ENCODE data around the gene ZNF302. TPM values are rescaled to one million over a fixed set of nuclear protein-coding genes. Genes with fewer than 3 reads are reported as not detected.

ZNF302 gene
- 58.8 TPM for polyA plus RNA-seq
- long read RNA-seq, donor 1, partial matches to known transcripts = 0 of 6 reads
- long read RNA-seq, donor 1, other reads (novel, unspliced or antisense) = 0 of 6 reads
- long read RNA-seq, donor 2, transcript ZNF302-201 (5 exons, 2,590 nt) = major isoform, 7 of 16 reads
- long read RNA-seq, donor 2, transcript ZNF302-203 (5 exons, 2,600 nt) = minor isoform, 6 of 16 reads
- long read RNA-seq, donor 2, partial matches to known transcripts = 0 of 16 reads
- long read RNA-seq, donor 2, other reads (novel, unspliced or antisense) = 0 of 16 reads
- long read RNA-seq, donor 3 = 0 reads
- long read RNA-seq, donor 4, partial matches to known transcripts = 0 of 2 reads
- long read RNA-seq, donor 4, other reads (novel, unspliced or antisense) = 0 of 2 reads
- long read RNA-seq, donor 5, partial matches to known transcripts = 0 of 6 reads
- long read RNA-seq, donor 5, other reads (novel, unspliced or antisense) = 0 of 6 reads
- long read RNA-seq, donor 6, transcript ZNF302-201 (5 exons, 2,590 nt) = major isoform, 7 of 14 reads
- long read RNA-seq, donor 6, partial matches to known transcripts = 0 of 14 reads
- long read RNA-seq, donor 6, other reads (novel, unspliced or antisense) = 0 of 14 reads
- long read RNA-seq, donor 7, partial matches to known transcripts = 0 of 6 reads
- long read RNA-seq, donor 7, other reads (novel, unspliced or antisense) = 0 of 6 reads
- long read RNA-seq, donor 8, transcript ZNF302-201 (5 exons, 2,590 nt) = major isoform, 6 of 12 reads
- long read RNA-seq, donor 8, transcript ZNF302-203 (5 exons, 2,600 nt) = minor isoform, 5 of 12 reads
- long read RNA-seq, donor 8, partial matches to known transcripts = 0 of 12 reads
- long read RNA-seq, donor 8, other reads (novel, unspliced or antisense) = 0 of 12 reads
- long read RNA-seq, donor 9, transcript ZNF302-203 (5 exons, 2,600 nt) = major isoform, 6 of 14 reads
- long read RNA-seq, donor 9, partial matches to known transcripts = 0 of 14 reads
- long read RNA-seq, donor 9, other reads (novel, unspliced or antisense) = 0 of 14 reads
- long read RNA-seq, donor 10, partial matches to known transcripts = 5 of 10 reads
- long read RNA-seq, donor 10, other reads (novel, unspliced or antisense) = 0 of 10 reads
- long read RNA-seq, donor 11, partial matches to known transcripts = 0 of 5 reads
- long read RNA-seq, donor 11, other reads (novel, unspliced or antisense) = 0 of 5 reads

DNA sequence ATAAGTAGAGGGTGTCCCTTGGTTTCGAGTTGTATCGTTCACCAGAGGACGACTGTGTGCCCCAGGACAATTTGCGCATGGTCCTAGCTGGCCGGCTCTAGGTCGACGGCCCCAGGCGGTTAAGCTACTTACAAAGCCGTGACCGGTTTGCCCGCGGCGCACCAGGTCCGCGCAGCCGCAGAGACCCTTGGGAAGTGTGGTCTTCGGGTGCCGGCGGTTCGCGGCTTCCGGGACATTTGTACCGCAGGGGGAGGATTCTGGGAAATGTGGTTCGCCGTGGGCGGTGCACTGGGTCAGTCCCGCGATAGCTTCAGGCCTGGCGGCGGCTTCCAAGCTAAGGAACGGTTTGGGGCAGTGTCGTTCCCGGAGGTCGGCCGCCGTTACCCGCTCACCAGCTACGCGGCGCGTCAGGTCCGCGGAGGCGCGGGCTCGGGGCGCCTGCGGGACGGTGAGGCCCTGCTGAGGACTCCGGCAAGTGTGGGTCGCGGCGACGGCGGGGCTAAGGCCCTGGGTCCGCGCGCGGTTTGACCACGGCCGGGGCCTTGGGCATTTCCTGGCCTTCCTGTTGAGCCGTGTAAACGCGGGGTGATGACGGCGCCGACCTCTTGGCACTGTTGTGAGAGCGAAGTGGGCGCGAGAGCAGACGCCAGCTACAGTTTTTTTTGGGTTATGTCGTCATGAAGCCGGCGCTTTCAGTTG, at the start of gene ZNF302:
TSS of gene ZNF302 (plus strand) at position 293 of the 699 bp plus-strand sequence. CDS start 1,127 bp downstream, outside the sequence.
- H3K27me3 ChIP-seq (ENCODE audit: control insufficient read depth, insufficient read depth, low read length) = no peaks in the 10 kb centered on the region
- peak within 1 kb of the TSS; percentile 81 for H3K4me3 ChIP-seq (ENCODE audit: low read length)
- H3K36me3 ChIP-seq (ENCODE audit: control insufficient read depth, insufficient read depth, low read length) = peaks cover 27% of the 10 kb centered on the region
- no CpG with 5 or more reads among the region's 74 CpGs for WGBS (ENCODE audit: insufficient coverage, low lambda C conversion rate)
- peaks cover 21% of the 10 kb centered on the region for H3K9me3 ChIP-seq (ENCODE audit: control insufficient read depth, low read depth, low read length)
- peaks cover 26% of the 10 kb centered on the region for H3K4me1 ChIP-seq (ENCODE audit: control insufficient read depth, insufficient read depth, low read length)
- DNase-seq = peak; percentile 98 to 99
- peak within 1 kb of the TSS; percentile 97 for H3K27ac ChIP-seq (ENCODE audit: low read length)

DNA sequence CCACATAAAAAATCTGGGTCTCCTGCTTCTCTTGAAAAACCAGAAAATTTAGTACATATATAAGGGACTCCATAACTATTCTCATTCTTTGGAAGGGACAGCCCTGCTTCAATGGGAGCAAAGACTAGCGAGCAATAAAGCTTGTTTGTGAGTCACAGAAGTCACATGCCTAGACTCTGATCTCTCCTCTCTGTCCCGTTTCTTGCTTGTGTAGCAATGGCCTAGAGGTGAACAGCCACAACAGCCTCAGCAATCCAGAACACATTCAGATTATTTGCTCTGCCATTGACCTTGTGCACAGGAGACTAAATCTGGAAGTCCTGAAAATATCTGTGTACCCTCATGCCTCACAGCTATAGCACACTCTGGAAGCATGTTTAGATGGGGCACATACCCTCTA, 43.7 kb upstream of the ZNF302 start:
- Histone ChIP-seq H3K9me3 (ENCODE audit: control insufficient read depth, low read depth, low read length) (no peaks in the 10 kb centered on the region), H3K27ac (ENCODE audit: low read length) (peak overlapping the region; percentile 51), H3K36me3 (ENCODE audit: control insufficient read depth, insufficient read depth, low read length) (no peaks in the 10 kb centered on the region), H3K4me1 (ENCODE audit: control insufficient read depth, insufficient read depth, low read length) (no peaks in the 10 kb centered on the region), H3K27me3 (ENCODE audit: control insufficient read depth, insufficient read depth, low read length) (no peaks in the 10 kb centered on the region), H3K4me3 (ENCODE audit: low read length) (no peak overlapping the region)
- DNase-seq = peak; percentile 53 to 77
- WGBS (ENCODE audit: insufficient coverage, low lambda C conversion rate) = 83% methylated on average over 2 of the region's 2 CpGs

DNA sequence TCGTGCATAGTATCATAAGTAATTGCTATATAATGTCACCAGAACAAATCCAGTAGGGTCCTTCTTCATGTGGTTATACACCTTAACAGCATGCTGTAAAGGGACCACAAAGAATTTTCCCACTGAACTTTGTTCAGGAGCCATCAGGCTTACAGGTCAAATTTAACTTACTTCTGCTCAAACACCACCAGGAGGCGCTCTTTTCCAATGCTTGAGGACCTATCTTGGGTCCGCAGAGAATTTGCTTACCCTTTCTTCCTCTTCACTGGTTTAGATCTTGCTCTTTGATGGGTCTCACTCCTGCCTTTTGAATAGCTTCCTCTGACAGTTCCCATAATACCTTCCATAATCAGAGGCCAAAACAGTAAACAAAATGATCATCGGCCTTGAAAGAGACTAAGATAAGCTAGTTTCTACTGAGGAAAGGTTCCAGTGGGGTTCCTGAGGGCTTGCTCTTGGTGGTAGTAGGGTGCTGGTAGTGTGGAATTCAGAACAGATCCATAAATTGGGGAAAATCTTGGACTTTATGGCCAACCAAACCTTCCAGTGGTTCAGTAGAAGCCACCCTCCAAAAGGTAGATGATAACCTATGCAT, 37.9 kb upstream of the ZNF302 start:
- Histone ChIP-seq H3K36me3 (ENCODE audit: control insufficient read depth, insufficient read depth, low read length) (no peaks in the 10 kb centered on the region), H3K4me1 (ENCODE audit: control insufficient read depth, insufficient read depth, low read length) (no peaks in the 10 kb centered on the region), H3K9me3 (ENCODE audit: control insufficient read depth, low read depth, low read length) (no peaks in the 10 kb centered on the region), H3K27ac (ENCODE audit: low read length) (no peak overlapping the region), H3K4me3 (ENCODE audit: low read length) (no peak overlapping the region), H3K27me3 (ENCODE audit: control insufficient read depth, insufficient read depth, low read length) (no peaks in the 10 kb centered on the region)
- WGBS (ENCODE audit: insufficient coverage, low lambda C conversion rate) = 19% methylated on average over 2 of the region's 4 CpGs
- DNase-seq = peak; percentile 63 to 69

DNA sequence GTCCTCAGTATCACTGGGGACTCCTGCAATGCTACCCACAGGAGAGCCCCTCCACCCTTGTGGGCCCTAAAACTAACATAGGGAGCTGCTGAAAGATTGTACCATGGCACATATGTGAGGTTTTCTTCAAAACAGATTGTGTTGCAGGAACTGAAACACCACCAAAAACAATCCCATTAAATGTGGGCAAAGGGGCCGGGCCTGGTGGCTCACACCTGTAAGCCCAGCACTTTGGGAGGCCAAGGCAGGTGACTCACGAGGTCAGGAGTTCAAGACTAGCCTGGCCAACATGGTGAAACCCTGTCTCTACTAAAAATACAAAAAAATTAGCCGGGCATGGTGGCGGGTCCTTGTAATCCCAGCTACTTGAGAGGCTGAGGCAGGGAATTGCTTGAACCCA, 35.2 kb upstream of the ZNF302 start:
- DNase-seq = no peak
- no peaks in the 10 kb centered on the region for H3K4me1 ChIP-seq (ENCODE audit: control insufficient read depth, insufficient read depth, low read length)
- H3K27me3 ChIP-seq (ENCODE audit: control insufficient read depth, insufficient read depth, low read length) = no peaks in the 10 kb centered on the region
- no peak overlapping the region for H3K27ac ChIP-seq (ENCODE audit: low read length)
- no peaks in the 10 kb centered on the region for H3K36me3 ChIP-seq (ENCODE audit: control insufficient read depth, insufficient read depth, low read length)
- H3K9me3 ChIP-seq (ENCODE audit: control insufficient read depth, low read depth, low read length) = no peaks in the 10 kb centered on the region
- H3K4me3 ChIP-seq (ENCODE audit: low read length) = no peak overlapping the region
- WGBS (ENCODE audit: insufficient coverage, low lambda C conversion rate) = no CpG with 5 or more reads among the region's 4 CpGs

DNA sequence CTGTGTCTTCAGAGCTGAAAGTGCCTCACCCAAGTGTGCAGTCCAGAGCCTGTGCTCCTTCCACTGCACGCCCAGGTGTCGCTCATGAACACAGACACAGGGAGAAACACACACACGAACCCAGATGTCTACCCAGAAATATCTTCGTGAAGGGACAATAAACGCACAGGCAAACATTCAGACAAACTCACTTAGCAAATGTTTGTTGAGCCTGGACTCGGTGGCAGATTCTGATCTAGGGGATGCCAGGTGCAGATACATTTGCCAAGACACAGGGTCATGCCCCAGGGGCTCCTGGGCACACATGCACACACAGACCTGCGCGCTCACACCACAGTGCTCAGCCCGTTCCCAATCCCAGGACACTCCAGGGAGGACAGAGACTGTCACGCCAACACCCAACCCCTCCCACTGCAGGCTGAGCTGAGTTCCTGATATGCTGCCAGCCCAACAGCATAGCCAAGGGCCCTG, 32.5 kb upstream of the ZNF302 start:
- Histone ChIP-seq H3K27me3 (ENCODE audit: control insufficient read depth, insufficient read depth, low read length) (no peaks in the 10 kb centered on the region), H3K4me3 (ENCODE audit: low read length) (no peak overlapping the region), H3K36me3 (ENCODE audit: control insufficient read depth, insufficient read depth, low read length) (no peaks in the 10 kb centered on the region), H3K4me1 (ENCODE audit: control insufficient read depth, insufficient read depth, low read length) (no peaks in the 10 kb centered on the region), H3K27ac (ENCODE audit: low read length) (no peak overlapping the region), H3K9me3 (ENCODE audit: control insufficient read depth, low read depth, low read length) (no peaks in the 10 kb centered on the region)
- WGBS (ENCODE audit: insufficient coverage, low lambda C conversion rate) = no CpG with 5 or more reads among the region's 10 CpGs
- no peak for DNase-seq

DNA sequence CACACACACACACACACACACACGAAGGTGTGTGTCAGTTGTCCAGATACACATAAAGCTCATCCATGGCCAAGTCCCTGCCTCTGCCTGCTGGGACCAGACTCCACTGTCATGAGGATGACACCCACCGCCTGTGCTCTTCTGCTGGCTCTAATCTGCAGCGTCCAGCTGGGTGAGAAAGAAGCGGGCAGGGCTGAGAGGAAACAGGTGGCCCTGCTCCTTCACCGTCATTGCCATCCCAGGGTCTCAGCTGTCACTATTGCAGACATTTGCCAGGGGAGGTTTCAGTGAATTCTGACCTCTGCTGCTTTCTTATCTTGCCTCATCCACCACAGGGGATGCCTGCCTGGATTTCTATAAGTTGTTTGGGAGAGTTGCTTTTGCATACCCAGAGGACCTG, 31.9 kb upstream of the ZNF302 start:
- no peaks in the 10 kb centered on the region for H3K27me3 ChIP-seq (ENCODE audit: control insufficient read depth, insufficient read depth, low read length)
- no peaks in the 10 kb centered on the region for H3K4me1 ChIP-seq (ENCODE audit: control insufficient read depth, insufficient read depth, low read length)
- H3K9me3 ChIP-seq (ENCODE audit: control insufficient read depth, low read depth, low read length) = no peaks in the 10 kb centered on the region
- no peak overlapping the region for H3K27ac ChIP-seq (ENCODE audit: low read length)
- H3K36me3 ChIP-seq (ENCODE audit: control insufficient read depth, insufficient read depth, low read length) = no peaks in the 10 kb centered on the region
- no peak overlapping the region for H3K4me3 ChIP-seq (ENCODE audit: low read length)
- no peak for DNase-seq
- no CpG with 5 or more reads among the region's 5 CpGs for WGBS (ENCODE audit: insufficient coverage, low lambda C conversion rate)

DNA sequence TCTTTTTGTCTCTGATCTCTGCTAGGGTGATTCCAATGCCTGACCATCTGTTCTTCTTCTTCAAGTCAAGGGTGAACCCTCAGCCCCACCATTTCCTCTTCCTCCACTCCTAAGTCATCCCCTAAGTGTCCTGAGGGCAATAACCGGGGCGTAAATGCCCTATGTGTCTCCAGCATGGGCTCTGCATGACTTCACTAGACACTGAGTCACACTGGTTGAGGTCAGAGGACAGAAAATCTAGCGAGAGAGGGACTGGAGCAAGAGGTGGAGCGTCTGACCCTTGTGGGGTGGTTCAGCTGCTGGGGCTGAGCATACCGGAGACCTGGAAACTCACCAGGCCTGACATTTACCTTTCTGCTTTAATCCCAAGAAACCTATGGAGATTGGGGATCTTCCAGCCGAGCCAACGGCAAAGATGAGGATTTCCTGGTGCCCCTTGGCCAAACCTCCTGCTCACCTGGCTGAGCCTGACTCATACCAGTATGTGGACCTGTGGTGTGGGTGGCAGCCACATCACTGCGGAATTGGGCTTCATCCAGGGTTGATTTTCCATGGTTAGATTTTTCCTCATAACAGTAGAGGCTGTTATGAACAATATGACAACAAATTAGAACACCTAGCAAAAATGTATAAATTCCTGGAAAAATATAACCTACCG, 27.5 kb upstream of the ZNF302 start:
- no peaks in the 10 kb centered on the region for H3K27me3 ChIP-seq (ENCODE audit: control insufficient read depth, insufficient read depth, low read length)
- no peaks in the 10 kb centered on the region for H3K36me3 ChIP-seq (ENCODE audit: control insufficient read depth, insufficient read depth, low read length)
- H3K9me3 ChIP-seq (ENCODE audit: control insufficient read depth, low read depth, low read length) = no peaks in the 10 kb centered on the region
- no peak for DNase-seq
- no peaks in the 10 kb centered on the region for H3K4me1 ChIP-seq (ENCODE audit: control insufficient read depth, insufficient read depth, low read length)
- no peak overlapping the region for H3K27ac ChIP-seq (ENCODE audit: low read length)
- 100% methylated on average over 1 of the region's 9 CpGs for WGBS (ENCODE audit: insufficient coverage, low lambda C conversion rate)
- H3K4me3 ChIP-seq (ENCODE audit: low read length) = no peak overlapping the region

DNA sequence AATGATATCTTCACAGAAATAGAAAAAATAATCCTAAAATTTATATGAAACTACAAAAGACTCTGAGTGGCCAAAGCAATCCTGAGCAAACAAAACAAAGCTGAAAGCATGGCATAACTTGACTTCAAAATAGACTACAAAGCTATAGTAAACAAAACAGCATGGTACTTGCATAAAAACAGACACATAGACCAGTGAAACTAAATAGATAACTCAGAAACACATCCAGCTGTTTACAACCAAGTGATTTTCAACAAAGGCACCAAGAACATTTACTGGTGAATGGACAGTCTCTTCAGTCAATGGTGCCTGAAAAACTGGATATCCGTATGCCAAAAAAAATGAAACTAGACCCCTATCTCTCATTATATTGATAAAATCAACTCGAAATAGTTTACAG, 25.7 kb upstream of the ZNF302 start:
- H3K9me3 ChIP-seq (ENCODE audit: control insufficient read depth, low read depth, low read length) = no peaks in the 10 kb centered on the region
- 63% methylated on average over 1 of the region's 2 CpGs for WGBS (ENCODE audit: insufficient coverage, low lambda C conversion rate)
- no peaks in the 10 kb centered on the region for H3K4me1 ChIP-seq (ENCODE audit: control insufficient read depth, insufficient read depth, low read length)
- no peaks in the 10 kb centered on the region for H3K36me3 ChIP-seq (ENCODE audit: control insufficient read depth, insufficient read depth, low read length)
- no peak overlapping the region for H3K4me3 ChIP-seq (ENCODE audit: low read length)
- H3K27ac ChIP-seq (ENCODE audit: low read length) = no peak overlapping the region
- H3K27me3 ChIP-seq (ENCODE audit: control insufficient read depth, insufficient read depth, low read length) = no peaks in the 10 kb centered on the region
- DNase-seq = no peak

DNA sequence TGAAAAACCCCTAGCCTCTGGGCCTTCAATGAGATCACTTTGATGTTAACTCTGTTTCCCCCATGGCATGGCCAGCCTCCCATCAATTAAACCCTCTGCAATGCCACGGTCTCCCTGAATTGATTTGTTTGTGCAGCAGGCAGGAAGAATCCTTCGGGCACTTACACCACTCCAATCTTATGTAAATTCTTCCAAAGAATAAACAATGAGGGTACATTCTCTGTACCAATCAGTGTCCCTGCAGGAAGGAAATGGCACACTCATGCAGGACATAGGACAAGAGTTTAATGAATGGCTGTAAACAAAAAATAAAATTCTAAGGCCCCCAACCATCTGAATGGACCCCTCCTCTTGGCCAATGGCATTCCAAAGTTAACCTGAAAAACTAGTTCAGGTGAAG, 22.7 kb upstream of the ZNF302 start:
- Histone ChIP-seq H3K9me3 (ENCODE audit: control insufficient read depth, low read depth, low read length) (no peaks in the 10 kb centered on the region), H3K36me3 (ENCODE audit: control insufficient read depth, insufficient read depth, low read length) (no peaks in the 10 kb centered on the region), H3K27me3 (ENCODE audit: control insufficient read depth, insufficient read depth, low read length) (no peaks in the 10 kb centered on the region), H3K27ac (ENCODE audit: low read length) (no peak overlapping the region), H3K4me3 (ENCODE audit: low read length) (no peak overlapping the region), H3K4me1 (ENCODE audit: control insufficient read depth, insufficient read depth, low read length) (no peaks in the 10 kb centered on the region)
- DNase-seq = no peak
- WGBS (ENCODE audit: insufficient coverage, low lambda C conversion rate) = no CpG with 5 or more reads among the region's 2 CpGs
